Erythroblast (primary cell): ENCODE data around the gene CELF3.

Experiments used
- DNase-seq, 2 experiments: peaks; one replicate each; lab custom pipeline; 2025; lab: John Stamatoyannopoulos, UW
- GATA1 ChIP-seq: IDR thresholded peaks from 2 replicates; pipeline ENCODE4 v1.6.1; 2011; ENCODE audit warnings: low read depth, mild to moderate bottlenecking, control low read depth, low read length, moderate library complexity
- POLR2A ChIP-seq: IDR thresholded peaks from 2 replicates; pipeline ENCODE4 v1.6.1; 2011; ENCODE audit warnings: mild to moderate bottlenecking, low read length

The CELF3 gene

GRCh38 chr1:151729966-151730291, 13.3 kb upstream of the CELF3 start:
- no peak for DNase-seq
- TF ChIP-seq POLR2A (no peak), GATA1 (no peak)

GRCh38 chr1:151729157-151729965, 12.8 kb upstream of the CELF3 start:
- no peak for DNase-seq
- TF ChIP-seq POLR2A (no peak), GATA1 (no peak)

GRCh38 chr1:151728151-151729054, 11.8 kb upstream of the CELF3 start:
- TF ChIP-seq POLR2A (no peak), GATA1 (no peak)
- no peak for DNase-seq

- no peak for DNase-seq
Observed at GRCh38 chr1:151723726-151724370, 7.2 kb upstream of the CELF3 start.

GRCh38 chr1:151721788-151722510, 5.3 kb upstream of the CELF3 start:
- TF ChIP-seq GATA1 (no peak), POLR2A (no peak)
- DNase-seq, result no peak

More at GRCh38 chr1:151723726-151724370, 7.2 kb upstream of the CELF3 start:
- TF ChIP-seq GATA1 (no peak), POLR2A (no peak)

GRCh38 chr1:151720974-151721787, 4.6 kb upstream of the CELF3 start, which contains the start of gene RIIAD1:
TSS of gene RIIAD1 (plus strand) at chr1:151721522. CDS start at chr1:151721537, 15 bp downstream.
- peak; percentile 30 to 49 for DNase-seq
- no peak for TF ChIP-seq GATA1
- TF ChIP-seq POLR2A, result no peak

GRCh38 chr1:151720554-151720953, 4.0 kb upstream of the CELF3 start:
- TF ChIP-seq GATA1 (no peak), POLR2A (no peak)
- no peak for DNase-seq

GRCh38 chr1:151720125-151720524, 3.5 kb upstream of the CELF3 start:
- DNase-seq, result peak in 1 of 2 experiments; percentile 29

GRCh38 chr1:151718666-151719065, 2.1 kb upstream of the CELF3 start:
- no peak for TF ChIP-seq GATA1
- TF ChIP-seq POLR2A, result no peak
- no peak for DNase-seq

More at GRCh38 chr1:151720125-151720524, 3.5 kb upstream of the CELF3 start:
- TF ChIP-seq GATA1 (no peak), POLR2A (no peak)

- TF ChIP-seq POLR2A (no peak), GATA1 (no peak)
- DNase-seq, result peak in 1 of 2 experiments; percentile 14
Observed at GRCh38 chr1:151718011-151718431, 1.4 kb upstream of the CELF3 start.

- TF ChIP-seq GATA1, result no peak
- no peak for TF ChIP-seq POLR2A
- no peak for DNase-seq
Observed at GRCh38 chr1:151716405-151716762, 219 bp downstream of the CELF3 start.
